Limb (tissue), 2 donors: ENCODE data around the gene CRB2.
"Not testable (repeated sequence)": the region's sequence is repeated elsewhere in the genome, so short reads cannot be mapped to it uniquely, and the experiment has no call there.

Experiments
- DNase-seq, 2 donors: peaks; one replicate each; pipeline ENCODE4 v3.0.0-alpha.2; 2016; ENCODE audit errors: extremely low spot score in 2 of 2

The CRB2 gene

GRCh38 chr9:123380852-123381705 is 25.1 kb downstream of the CRB2 start:
- DNase-seq, result no peak

GRCh38 chr9:123382653-123383511 is 26.9 kb downstream of the CRB2 start:
- DNase-seq, result no peak

GRCh38 chr9:123383512-123384170 is 27.6 kb downstream of the CRB2 start:
- DNase-seq, result no peak

- DNase-seq, result no peak
These were observed 31.7 kb downstream of the CRB2 start for GRCh38 chr9:123387686-123388085.

GRCh38 chr9:123389070-123389469 is 33.1 kb downstream of the CRB2 start:
- no peak for DNase-seq

- DNase-seq, result no peak
These were observed 33.7 kb downstream of the CRB2 start for GRCh38 chr9:123389698-123390097.

- no peak for DNase-seq
These were observed 34.5 kb downstream of the CRB2 start for GRCh38 chr9:123390337-123391135.

GRCh38 chr9:123391233-123391632 is 35.2 kb downstream of the CRB2 start:
- DNase-seq, result no peak

GRCh38 chr9:123391946-123392345 is 35.9 kb downstream of the CRB2 start:
- DNase-seq, result no peak

- no peak for DNase-seq
These were observed 36.8 kb downstream of the CRB2 start for GRCh38 chr9:123392802-123393201.

GRCh38 chr9:123394291-123395235 is 38.6 kb downstream of the CRB2 start:
- DNase-seq, result no peak

GRCh38 chr9:123395276-123395688 is 39.3 kb downstream of the CRB2 start:
- peak in 1 of 2 donors; percentile 74 for DNase-seq

GRCh38 chr9:123395689-123396511 is 39.9 kb downstream of the CRB2 start:
- DNase-seq, result no peak

GRCh38 chr9:123397975-123398374 is 42.0 kb downstream of the CRB2 start:
- no peak for DNase-seq

GRCh38 chr9:123398938-123399337 is 42.9 kb downstream of the CRB2 start:
- DNase-seq, result not testable (repeated sequence)

GRCh38 chr9:123399803-123400378 is 43.9 kb downstream of the CRB2 start:
- no peak for DNase-seq

GRCh38 chr9:123400926-123401503 is 45.0 kb downstream of the CRB2 start:
- DNase-seq, result no peak

GRCh38 chr9:123401879-123402513 is 46.0 kb downstream of the CRB2 start:
- DNase-seq, result peak; percentile 68 to 71
